Smooth muscle cell of trachea (primary cell): ENCODE measurements around the gene YTHDF1. TPM values are rescaled to one million over a fixed set of nuclear protein-coding genes. Genes with fewer than 3 reads are reported as not detected.

ENCODE experiments used
- total RNA-seq: library from RNA; depleted of rRNA; stranded (reverse); fragments of >200 nt; gene quantifications from 2 replicates; pipeline ENCODE4 v1.2.1, GENCODE V29; 2014

Gene YTHDF1
- total RNA-seq: 19.3 and 26.1 TPM in 2 replicates

GRCh38 chr20:63216041-63216848, at the start of gene YTHDF1:
Gene YTHDF1 (minus strand): TSS chr20:63216131. CDS start chr20:63215892, 239 bp downstream.

GRCh38 chr20:63254232-63254605, 38.3 kb upstream of the YTHDF1 start, which contains the start of gene NKAIN4:
Gene NKAIN4 (minus strand): TSS chr20:63254463. CDS start chr20:63254450, 13 bp downstream.

GRCh38 chr20:63235399-63235983, 19.6 kb upstream of the YTHDF1 start, which contains the start of gene BIRC7:
Gene BIRC7 (plus strand): TSS chr20:63235905. CDS start chr20:63236097, 192 bp downstream.

Other genes with a start within 250 kb of the YTHDF1 start
- not detected in 2 replicates for gene BHLHE23, start 209.2 kb downstream of the YTHDF1 start, total RNA-seq
- gene BIRC7, start 19.8 kb upstream of the YTHDF1 start, total RNA-seq: 0.17 TPM in 1 of 2 replicates, not detected in the other
- gene NKAIN4, start 38.3 kb upstream of the YTHDF1 start, total RNA-seq: not detected in 2 replicates
- 86.0 and 103 TPM in 2 replicates for gene ARFGAP1, start 56.7 kb upstream of the YTHDF1 start, total RNA-seq
- under 0.01 TPM in 2 replicates for gene COL20A1, start 77.1 kb upstream of the YTHDF1 start, total RNA-seq
- not detected in 2 replicates for gene CHRNA4, start 145.2 kb upstream of the YTHDF1 start, total RNA-seq